Measurements from ENCODE around the gene USP19. TPM values are rescaled to one million over a fixed set of nuclear protein-coding genes. Genes with fewer than 3 reads are reported as not detected.

Gene USP19
- total RNA-seq, 2 donors from 2014 or later = 61.5 to 63.2 TPM

DNA sequence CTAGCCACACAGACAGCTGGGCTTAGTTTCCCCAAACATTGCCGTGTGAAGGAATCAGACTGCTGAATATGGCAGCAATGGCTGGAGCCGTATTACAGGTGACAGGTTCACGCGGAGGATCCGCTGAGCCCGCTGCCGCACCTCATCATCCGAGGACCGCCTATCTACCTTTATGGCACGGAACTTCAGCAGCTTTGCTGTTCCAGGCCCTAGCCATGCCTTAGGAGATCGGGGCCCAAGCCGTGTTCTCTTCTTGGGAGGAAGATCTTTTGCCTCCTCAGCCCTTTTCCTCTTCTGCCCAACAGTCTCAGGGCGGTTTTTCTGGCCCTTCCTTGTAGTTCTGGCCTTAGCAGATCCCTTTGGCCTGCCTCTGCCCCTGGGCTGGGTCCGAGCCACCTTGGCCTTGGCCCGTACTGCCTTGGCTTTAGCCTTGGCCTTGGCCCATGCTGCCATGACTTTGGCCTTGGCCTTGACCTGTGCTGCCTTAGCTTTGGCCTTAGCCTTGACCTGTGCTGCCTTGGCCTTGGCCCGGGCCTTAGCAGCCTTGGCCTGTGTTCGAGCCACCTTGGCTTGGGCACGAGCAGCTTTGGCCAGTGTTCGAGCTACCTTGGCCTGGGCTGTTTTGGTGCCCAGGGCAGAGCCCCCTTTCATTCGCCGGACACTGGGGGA is 42.3 kb upstream of the USP19 start:
- DNase-seq = no peak
- no peak overlapping the region for H3K9ac ChIP-seq (ENCODE audit: extremely low read depth, low read length, poor library complexity, severe bottlenecking)
- H3K27ac Mint-ChIP-seq = no peak overlapping the region
- H3K27me3 Mint-ChIP-seq (ENCODE audit: insufficient read depth) = peaks cover 12% of the 10 kb centered on the region
- H3K9me3 Mint-ChIP-seq = peaks cover 1% of the 10 kb centered on the region
- peaks cover 26% of the 10 kb centered on the region for H3K36me3 ChIP-seq (ENCODE audit: control insufficient read depth, insufficient read depth, low read length)
- H3K9me3 ChIP-seq (ENCODE audit: control insufficient read depth, low read length) = peaks cover 7% of the 10 kb centered on the region
- no peak overlapping the region for H3K4me3 ChIP-seq (ENCODE audit: low read length)
- no peak overlapping the region for H3K27ac ChIP-seq (ENCODE audit: low read depth, low read length)
- peaks cover 19% of the 10 kb centered on the region for H3K36me3 Mint-ChIP-seq (ENCODE audit: low read depth)
- WGBS, 2 experiments (ENCODE audit: insufficient coverage in 1 of 2, insufficient read length in 1 of 2) = 93 to 96% methylated on average over 19 to 21 of the region's 21 CpGs
- H3K4me1 ChIP-seq (ENCODE audit: control insufficient read depth, insufficient read depth, low read length) = peaks cover 4% of the 10 kb centered on the region
- peaks cover 12% of the 10 kb centered on the region for H3K27me3 ChIP-seq (ENCODE audit: control insufficient read depth, insufficient read depth, low read length, poor library complexity, severe bottlenecking)
- TF ChIP-seq, protein P1, sequence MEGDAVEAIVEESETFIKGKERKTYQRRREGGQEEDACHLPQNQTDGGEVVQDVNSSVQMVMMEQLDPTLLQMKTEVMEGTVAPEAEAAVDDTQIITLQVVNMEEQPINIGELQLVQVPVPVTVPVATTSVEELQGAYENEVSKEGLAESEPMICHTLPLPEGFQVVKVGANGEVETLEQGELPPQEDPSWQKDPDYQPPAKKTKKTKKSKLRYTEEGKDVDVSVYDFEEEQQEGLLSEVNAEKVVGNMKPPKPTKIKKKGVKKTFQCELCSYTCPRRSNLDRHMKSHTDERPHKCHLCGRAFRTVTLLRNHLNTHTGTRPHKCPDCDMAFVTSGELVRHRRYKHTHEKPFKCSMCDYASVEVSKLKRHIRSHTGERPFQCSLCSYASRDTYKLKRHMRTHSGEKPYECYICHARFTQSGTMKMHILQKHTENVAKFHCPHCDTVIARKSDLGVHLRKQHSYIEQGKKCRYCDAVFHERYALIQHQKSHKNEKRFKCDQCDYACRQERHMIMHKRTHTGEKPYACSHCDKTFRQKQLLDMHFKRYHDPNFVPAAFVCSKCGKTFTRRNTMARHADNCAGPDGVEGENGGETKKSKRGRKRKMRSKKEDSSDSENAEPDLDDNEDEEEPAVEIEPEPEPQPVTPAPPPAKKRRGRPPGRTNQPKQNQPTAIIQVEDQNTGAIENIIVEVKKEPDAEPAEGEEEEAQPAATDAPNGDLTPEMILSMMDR (conservative IDR thresholded peaks at IDR 0.05) = no peak
- peaks cover 10% of the 10 kb centered on the region for H3K4me1 Mint-ChIP-seq
- H3K4me3 Mint-ChIP-seq = no peak overlapping the region

DNA sequence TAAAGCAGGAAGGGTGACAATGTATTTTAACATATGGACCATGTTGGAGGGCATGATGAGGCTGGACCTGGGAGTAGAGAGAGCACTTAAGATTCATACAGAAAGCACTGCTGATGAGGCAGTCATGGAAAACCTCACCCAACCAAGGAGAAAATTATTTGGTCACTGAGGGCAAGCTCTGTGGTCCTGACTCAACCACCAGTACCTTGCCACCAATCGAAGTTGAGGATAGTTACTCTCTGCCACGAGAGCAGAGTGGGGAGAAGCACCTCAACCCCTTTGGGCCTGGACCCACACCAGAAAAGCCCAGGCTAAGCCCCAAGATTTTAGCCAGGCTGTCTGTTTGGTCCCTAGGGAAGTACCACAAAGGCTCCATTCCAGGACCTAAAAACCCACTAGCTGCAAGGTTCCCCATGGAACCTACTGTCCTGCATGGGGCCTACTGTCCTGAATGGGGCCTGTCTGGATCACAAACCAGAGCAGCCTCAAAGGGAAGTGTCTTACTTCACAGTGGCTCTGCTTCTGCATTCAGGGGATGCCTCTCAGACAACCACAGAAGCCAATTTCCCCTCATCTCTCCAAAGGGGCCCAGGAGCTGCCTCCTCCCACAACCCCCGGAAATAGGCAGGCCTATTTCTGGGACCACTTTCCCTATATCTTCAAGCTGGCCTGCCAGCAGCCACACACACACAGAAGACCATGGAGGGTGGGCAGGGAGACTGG is 41.3 kb upstream of the USP19 start:
- Mint-ChIP-seq H3K27ac (no peak overlapping the region), H3K4me3 (no peak overlapping the region), H3K27me3 (ENCODE audit: insufficient read depth) (peaks cover 3% of the 10 kb centered on the region), H3K9me3 (peaks cover 1% of the 10 kb centered on the region), H3K4me1 (peaks cover 10% of the 10 kb centered on the region), H3K36me3 (ENCODE audit: low read depth) (peaks cover 19% of the 10 kb centered on the region)
- peaks cover 26% of the 10 kb centered on the region for H3K36me3 ChIP-seq (ENCODE audit: control insufficient read depth, insufficient read depth, low read length)
- peaks cover 3% of the 10 kb centered on the region for H3K27me3 ChIP-seq (ENCODE audit: control insufficient read depth, insufficient read depth, low read length, poor library complexity, severe bottlenecking)
- H3K9ac ChIP-seq (ENCODE audit: extremely low read depth, low read length, poor library complexity, severe bottlenecking) = no peak overlapping the region
- TF ChIP-seq, protein P1 (conservative IDR thresholded peaks at IDR 0.05) = no peak
- no peak for DNase-seq
- H3K4me1 ChIP-seq (ENCODE audit: control insufficient read depth, insufficient read depth, low read length) = peaks cover 4% of the 10 kb centered on the region
- WGBS, 2 experiments (ENCODE audit: insufficient coverage in 1 of 2, insufficient read length in 1 of 2) = 90% methylated on average over 3 of the region's 3 CpGs; no CpG with 5 or more reads in 1 of the 2 experiments
- no peak overlapping the region for H3K4me3 ChIP-seq (ENCODE audit: low read length)
- peaks cover 7% of the 10 kb centered on the region for H3K9me3 ChIP-seq (ENCODE audit: control insufficient read depth, low read length)
- H3K27ac ChIP-seq (ENCODE audit: low read depth, low read length) = no peak overlapping the region

DNA sequence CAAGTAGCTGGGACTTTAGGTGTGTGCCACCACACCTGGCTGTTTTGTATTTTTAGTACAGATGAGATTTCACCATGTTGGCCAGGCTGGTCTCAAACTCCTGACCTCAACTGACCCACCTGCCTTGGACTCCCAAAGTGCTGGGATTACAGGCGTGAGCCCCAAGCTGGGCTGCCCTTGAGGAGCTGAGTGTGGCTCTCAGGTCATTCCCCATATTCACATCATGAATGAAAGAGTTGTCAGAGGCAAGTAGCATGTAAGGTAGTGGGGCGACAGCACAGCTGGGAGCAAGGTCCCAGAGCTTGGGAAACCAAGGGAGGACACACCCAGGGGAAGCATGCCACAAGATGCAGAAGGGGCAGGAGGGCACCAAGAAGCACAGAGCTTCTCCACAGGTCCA is 40.6 kb upstream of the USP19 start:
- Histone ChIP-seq H3K4me3 (ENCODE audit: low read length) (no peak overlapping the region), H3K9ac (ENCODE audit: extremely low read depth, low read length, poor library complexity, severe bottlenecking) (no peak overlapping the region), H3K27me3 (ENCODE audit: control insufficient read depth, insufficient read depth, low read length, poor library complexity, severe bottlenecking) (no peaks in the 10 kb centered on the region), H3K36me3 (ENCODE audit: control insufficient read depth, insufficient read depth, low read length) (peaks cover 26% of the 10 kb centered on the region), H3K9me3 (ENCODE audit: control insufficient read depth, low read length) (no peaks in the 10 kb centered on the region), H3K4me1 (ENCODE audit: control insufficient read depth, insufficient read depth, low read length) (peaks cover 4% of the 10 kb centered on the region), H3K27ac (ENCODE audit: low read depth, low read length) (no peak overlapping the region)
- Mint-ChIP-seq H3K27ac (no peak overlapping the region), H3K4me3 (no peak overlapping the region), H3K4me1 (peaks cover 10% of the 10 kb centered on the region), H3K9me3 (no peaks in the 10 kb centered on the region), H3K36me3 (ENCODE audit: low read depth) (peaks cover 19% of the 10 kb centered on the region), H3K27me3 (ENCODE audit: insufficient read depth) (no peaks in the 10 kb centered on the region)
- DNase-seq = no peak
- TF ChIP-seq, protein P1 (conservative IDR thresholded peaks at IDR 0.05) = no peak
- WGBS, 2 experiments (ENCODE audit: insufficient coverage in 1 of 2, insufficient read length in 1 of 2) = 94% methylated on average over 2 of the region's 2 CpGs
